NCI-H446 (cell line): ENCODE data around the gene PDHX.

Experiments
- DNase-seq, 2 experiments: peaks; one replicate each; lab custom pipeline; 2025; lab: John Stamatoyannopoulos, UW

PDHX gene

GRCh38 chr11:34957206-34957605 is 40.8 kb downstream of the PDHX start:
- DNase-seq, result no peak

GRCh38 chr11:34957606-34958005 is 41.2 kb downstream of the PDHX start:
- DNase-seq, result no peak

GRCh38 chr11:34959770-34960169 is 43.4 kb downstream of the PDHX start:
- no peak for DNase-seq

GRCh38 chr11:34960277-34960676 is 43.9 kb downstream of the PDHX start:
- peak in 1 of 2 experiments; percentile 20 for DNase-seq

- no peak for DNase-seq
These were observed 45.6 kb downstream of the PDHX start for GRCh38 chr11:34962034-34962433.

- DNase-seq, result no peak
These were observed 46.9 kb downstream of the PDHX start for GRCh38 chr11:34963351-34963750.

GRCh38 chr11:34964610-34965331 is 48.4 kb downstream of the PDHX start:
- no peak for DNase-seq

- no peak for DNase-seq
These were observed 52.4 kb downstream of the PDHX start for GRCh38 chr11:34968862-34969261.

- DNase-seq, result no peak
These were observed 53.6 kb downstream of the PDHX start for GRCh38 chr11:34970033-34970432.

- DNase-seq, result no peak
These were observed 54.1 kb downstream of the PDHX start for GRCh38 chr11:34970480-34970879.

GRCh38 chr11:34971928-34972327 is 55.5 kb downstream of the PDHX start:
- no peak for DNase-seq

- DNase-seq, result no peak
These were observed 55.9 kb downstream of the PDHX start for GRCh38 chr11:34972366-34972765.

- DNase-seq, result no peak
These were observed 56.5 kb downstream of the PDHX start for GRCh38 chr11:34972892-34973291.

- no peak for DNase-seq
These were observed 59.1 kb downstream of the PDHX start for GRCh38 chr11:34975482-34975881.

- no peak for DNase-seq
These were observed 60.2 kb downstream of the PDHX start for GRCh38 chr11:34976496-34977088.

- DNase-seq, result no peak
These were observed 60.9 kb downstream of the PDHX start for GRCh38 chr11:34977089-34977912.

GRCh38 chr11:34978236-34979191 is 62.1 kb downstream of the PDHX start:
- DNase-seq, result no peak

- no peak for DNase-seq
These were observed 68.1 kb downstream of the PDHX start for GRCh38 chr11:34984514-34984913.

- DNase-seq, result no peak
These were observed 70.6 kb downstream of the PDHX start for GRCh38 chr11:34986883-34987520.

- peak in 1 of 2 experiments; percentile 8 for DNase-seq
These were observed 71.2 kb downstream of the PDHX start for GRCh38 chr11:34987617-34988016.
